Measurements from ENCODE around the gene ZNF311.

DNA sequence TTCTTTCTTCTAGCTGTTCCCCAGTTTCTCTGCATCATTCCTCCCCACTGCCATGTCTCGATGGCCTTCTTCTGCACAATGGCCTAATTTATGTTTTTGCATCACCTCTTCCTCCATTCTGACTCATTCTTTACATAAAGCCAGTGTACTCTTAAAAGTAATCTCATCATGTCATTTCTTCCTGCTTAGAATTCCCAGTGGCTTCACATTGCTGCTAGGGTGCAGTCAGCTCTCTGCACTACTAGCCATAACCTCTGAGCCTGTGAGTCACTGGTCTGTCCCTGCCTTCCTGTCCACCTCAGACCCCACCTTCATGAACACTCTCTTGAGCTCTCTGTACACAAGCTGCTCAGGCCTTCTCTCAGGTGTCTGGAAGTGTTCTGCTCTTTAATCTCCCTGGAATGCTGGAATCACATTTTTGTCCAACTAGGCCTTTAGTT, 57.3 kb downstream of the ZNF311 start:
- TF ChIP-seq, protein P1, sequence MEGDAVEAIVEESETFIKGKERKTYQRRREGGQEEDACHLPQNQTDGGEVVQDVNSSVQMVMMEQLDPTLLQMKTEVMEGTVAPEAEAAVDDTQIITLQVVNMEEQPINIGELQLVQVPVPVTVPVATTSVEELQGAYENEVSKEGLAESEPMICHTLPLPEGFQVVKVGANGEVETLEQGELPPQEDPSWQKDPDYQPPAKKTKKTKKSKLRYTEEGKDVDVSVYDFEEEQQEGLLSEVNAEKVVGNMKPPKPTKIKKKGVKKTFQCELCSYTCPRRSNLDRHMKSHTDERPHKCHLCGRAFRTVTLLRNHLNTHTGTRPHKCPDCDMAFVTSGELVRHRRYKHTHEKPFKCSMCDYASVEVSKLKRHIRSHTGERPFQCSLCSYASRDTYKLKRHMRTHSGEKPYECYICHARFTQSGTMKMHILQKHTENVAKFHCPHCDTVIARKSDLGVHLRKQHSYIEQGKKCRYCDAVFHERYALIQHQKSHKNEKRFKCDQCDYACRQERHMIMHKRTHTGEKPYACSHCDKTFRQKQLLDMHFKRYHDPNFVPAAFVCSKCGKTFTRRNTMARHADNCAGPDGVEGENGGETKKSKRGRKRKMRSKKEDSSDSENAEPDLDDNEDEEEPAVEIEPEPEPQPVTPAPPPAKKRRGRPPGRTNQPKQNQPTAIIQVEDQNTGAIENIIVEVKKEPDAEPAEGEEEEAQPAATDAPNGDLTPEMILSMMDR (IDR thresholded peaks at IDR 0.05): no peak
- no peak for TF ChIP-seq POLR2A (IDR thresholded peaks at IDR 0.05)
